ENCODE results near the gene DUSP21.

Gene DUSP21

GRCh38 chrX:44891642-44892041 lies 47.8 kb downstream of the DUSP21 start:
- TF ChIP-seq GATA1 (IDR thresholded peaks at IDR 0.05; ENCODE audit: low read depth, low read length) (no peak), POLR2A (IDR thresholded peaks at IDR 0.05; ENCODE audit: low read length) (no peak)
- DNase-seq, result no peak

Data from erythroblast (primary cell).